Measurements from ENCODE around the gene DCTN5.

DNA sequence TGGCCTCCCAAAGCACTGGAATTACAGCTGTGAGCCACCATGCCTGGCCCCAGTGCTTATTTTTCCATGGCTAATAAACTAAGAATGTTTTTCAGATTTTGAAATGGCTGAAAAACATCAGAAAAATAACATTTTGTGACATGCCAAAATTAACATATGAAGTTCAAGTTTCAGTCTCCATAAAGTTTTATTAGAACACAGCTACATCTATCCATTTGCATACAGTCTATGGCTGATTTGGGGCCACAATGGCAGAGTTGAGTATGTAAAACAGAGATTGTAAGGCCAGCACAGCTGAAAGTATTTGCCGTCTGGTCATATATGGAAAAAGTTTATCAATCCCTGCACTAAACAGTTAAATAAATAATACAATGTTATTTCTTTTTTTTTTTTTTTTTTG, 31.3 kb upstream of the DCTN5 start:
- TF ChIP-seq POLR2A (IDR thresholded peaks at IDR 0.05): no peak
- TF ChIP-seq, protein P1, sequence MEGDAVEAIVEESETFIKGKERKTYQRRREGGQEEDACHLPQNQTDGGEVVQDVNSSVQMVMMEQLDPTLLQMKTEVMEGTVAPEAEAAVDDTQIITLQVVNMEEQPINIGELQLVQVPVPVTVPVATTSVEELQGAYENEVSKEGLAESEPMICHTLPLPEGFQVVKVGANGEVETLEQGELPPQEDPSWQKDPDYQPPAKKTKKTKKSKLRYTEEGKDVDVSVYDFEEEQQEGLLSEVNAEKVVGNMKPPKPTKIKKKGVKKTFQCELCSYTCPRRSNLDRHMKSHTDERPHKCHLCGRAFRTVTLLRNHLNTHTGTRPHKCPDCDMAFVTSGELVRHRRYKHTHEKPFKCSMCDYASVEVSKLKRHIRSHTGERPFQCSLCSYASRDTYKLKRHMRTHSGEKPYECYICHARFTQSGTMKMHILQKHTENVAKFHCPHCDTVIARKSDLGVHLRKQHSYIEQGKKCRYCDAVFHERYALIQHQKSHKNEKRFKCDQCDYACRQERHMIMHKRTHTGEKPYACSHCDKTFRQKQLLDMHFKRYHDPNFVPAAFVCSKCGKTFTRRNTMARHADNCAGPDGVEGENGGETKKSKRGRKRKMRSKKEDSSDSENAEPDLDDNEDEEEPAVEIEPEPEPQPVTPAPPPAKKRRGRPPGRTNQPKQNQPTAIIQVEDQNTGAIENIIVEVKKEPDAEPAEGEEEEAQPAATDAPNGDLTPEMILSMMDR (IDR thresholded peaks at IDR 0.05 in 8 of 11, conservative IDR thresholded peaks at IDR 0.05 in 3 of 11): no peak
